SK-N-SH (cell line): Measurements from ENCODE around the gene OR2AE1. TPM values are rescaled to one million over a fixed set of nuclear protein-coding genes. Genes with fewer than 3 reads are reported as not detected.
"Not testable (repeated sequence)": the region's sequence is repeated elsewhere in the genome, so short reads cannot be mapped to it uniquely, and the experiment has no call there.

ENCODE experiments used
- CTCF ChIA-PET: fragments of 300-600, 350-600 bp; formaldehyde crosslinking; extraction: SDS; loops from one replicate; lab custom pipeline; 2021; lab: Yijun Ruan, JAX
- POLR2A ChIA-PET: fragments of 350-600 bp; sonication (Branson Sonifier 250); formaldehyde crosslinking; extraction: SDS; loops from one replicate; lab custom pipeline; 2020; ENCODE audit warnings: antibody characterized with exemption, inconsistent platforms; lab: Yijun Ruan, JAX
- DNase-seq: peaks from one replicate; pipeline ENCODE4 v3.0.0; 2012
- H2AFZ ChIP-seq: fragments of 200-600 bp; sonication (generic); 2 replicates; pipeline ENCODE4 v1.8.1; 2016; ENCODE audit warnings: antibody characterized with exemption, mild to moderate bottlenecking, low read depth
- H3F3A ChIP-seq: fragments of 200-600 bp; sonication (generic); replicated peaks from 2 replicates; pipeline ENCODE3; 2016; ENCODE audit warnings: antibody characterized with exemption, mild to moderate bottlenecking; ENCODE audit not compliant: insufficient read depth
- H3K27ac ChIP-seq, 2 experiments: fragments of 200-500 bp in 1 of 2; fragments of 200-600 bp in 1 of 2; sonication (Bioruptor generic) in 1 of 2; sonication (generic), shearing (Covaris generic) in 1 of 2; 2 replicates each; pipeline versions ENCODE4 v1.5.1 to v1.6.1; 2014 to 2016; ENCODE audit warnings: low read depth in 2 of 2, inconsistent platforms in 1 of 2, low read length in 1 of 2, mild to moderate bottlenecking in 1 of 2, mixed read lengths in 1 of 2
- H3K27me3 ChIP-seq: fragments of 200-600 bp; sonication (generic), shearing (Covaris generic); 2 replicates; pipeline ENCODE4 v1.6.1; 2016; ENCODE audit warnings: mixed run types; ENCODE audit not compliant: insufficient read depth
- H3K36me3 ChIP-seq, 2 experiments: fragments of 200-500 bp in 1 of 2; fragments of 200-600 bp in 1 of 2; sonication (Bioruptor generic) in 1 of 2; sonication (generic) in 1 of 2; replicated peaks in 1 of 2; 2 replicates each; pipeline versions ENCODE3 to v1.5.1; 2014 to 2016; ENCODE audit warnings: low read length in 1 of 2, mild to moderate bottlenecking in 1 of 2; ENCODE audit not compliant: insufficient read depth in 2 of 2, control insufficient read depth in 1 of 2
- H3K4me1 ChIP-seq, 2 experiments: fragments of 200-500 bp in 1 of 2; fragments of 200-600 bp in 1 of 2; sonication (Bioruptor generic) in 1 of 2; sonication (generic), shearing (Covaris generic) in 1 of 2; 2 replicates each; pipeline versions ENCODE4 v1.5.1 to v1.6.1; 2014 to 2016; ENCODE audit warnings: low read depth in 1 of 2, low read length in 1 of 2, mixed run types in 1 of 2; ENCODE audit not compliant: insufficient read depth in 2 of 2, control insufficient read depth in 1 of 2
- H3K4me2 ChIP-seq: fragments of 200-600 bp; sonication (generic), shearing (Covaris generic); 2 replicates; pipeline ENCODE4 v1.6.1; 2017; ENCODE audit warnings: mixed run types
- H3K4me3 ChIP-seq, 2 experiments: fragments of 200-500 bp in 1 of 2; fragments of 200-600 bp in 1 of 2; sonication (Bioruptor generic) in 1 of 2; sonication (generic), shearing (Covaris generic) in 1 of 2; 2 replicates each; pipeline versions ENCODE4 v1.5.1 to v1.8.1; 2014 to 2016; ENCODE audit warnings: low read depth in 2 of 2, inconsistent platforms in 1 of 2, low read length in 1 of 2, mild to moderate bottlenecking in 1 of 2, mixed read lengths in 1 of 2, moderate library complexity in 1 of 2
- H3K79me2 ChIP-seq: fragments of 200-600 bp; sonication (generic); 2 replicates; pipeline ENCODE4 v1.8.1; 2017; ENCODE audit warnings: mild to moderate bottlenecking; ENCODE audit not compliant: insufficient read depth
- H3K9ac ChIP-seq: fragments of 200-600 bp; sonication (generic); 2 replicates; pipeline ENCODE4 v1.6.1; 2017; ENCODE audit warnings: mixed run types
- H3K9me2 ChIP-seq: fragments of 200-600 bp; sonication (generic); 2 replicates; pipeline ENCODE4 v1.6.1; 2017; ENCODE audit warnings: mixed run types
- H3K9me3 ChIP-seq: fragments of 200-600 bp; sonication (generic); 2 replicates; pipeline ENCODE4 v1.6.1; 2017; ENCODE audit warnings: mixed run types, mild to moderate bottlenecking, moderate library complexity
- H4K20me1 ChIP-seq: fragments of 200-600 bp; sonication (generic); 2 replicates; pipeline ENCODE4 v1.6.1; 2017; ENCODE audit warnings: mild to moderate bottlenecking, mixed run types; ENCODE audit not compliant: insufficient read depth
- CHD2 ChIP-seq: fragments of 150-350 bp; IDR thresholded peaks from 2 replicates; pipeline ENCODE4 v1.6.1; 2018; ENCODE audit warnings: low read length; ENCODE audit not compliant: partially characterized antibody
- ELF1 ChIP-seq: IDR thresholded peaks from 2 replicates; pipeline ENCODE4 v1.4.0; 2012
- FOXJ3 ChIP-seq: sonication (generic); formaldehyde crosslinking; IDR thresholded peaks from 2 replicates; pipeline ENCODE4 v1.5.1; 2020; ENCODE audit warnings: mild to moderate bottlenecking, missing genetic modification reagents
- FOXM1 ChIP-seq: IDR thresholded peaks from 2 replicates; pipeline ENCODE4 v1.4.0; 2012; ENCODE audit warnings: low read depth, mild to moderate bottlenecking
- GATA2 ChIP-seq: sonication (generic); formaldehyde crosslinking; IDR thresholded peaks from 2 replicates; pipeline ENCODE4 v1.5.0; 2020; ENCODE audit warnings: mild to moderate bottlenecking, missing genetic modification reagents
- JUND ChIP-seq: IDR thresholded peaks from 2 replicates; pipeline ENCODE4 v1.4.0; 2012
- POLR2AphosphoS5 ChIP-seq: IDR thresholded peaks from 2 replicates; pipeline ENCODE4 v1.6.1; 2012; ENCODE audit warnings: low read depth, low read length
- RCOR1 ChIP-seq: fragments of 150-350 bp; IDR thresholded peaks from 2 replicates; pipeline ENCODE4 v1.6.1; 2017; ENCODE audit warnings: antibody characterized with exemption, low read length
- REST ChIP-seq: IDR thresholded peaks from 2 replicates; pipeline ENCODE4 v1.6.1; 2012; ENCODE audit warnings: mild to moderate bottlenecking, low read depth, low read length, moderate library complexity
- RFX5 ChIP-seq: IDR thresholded peaks from 2 replicates; pipeline ENCODE4 v1.6.1; 2012; ENCODE audit warnings: mild to moderate bottlenecking, improper control_type of control experiment, low read length
- TAF1 ChIP-seq: IDR thresholded peaks from 2 replicates; pipeline ENCODE4 v1.6.1; 2012; ENCODE audit warnings: low read depth, mild to moderate bottlenecking, low read length, moderate library complexity, borderline replicate concordance
- TCF12 ChIP-seq: IDR thresholded peaks from 2 replicates; pipeline ENCODE4 v1.4.0; 2012
- TEAD4 ChIP-seq: IDR thresholded peaks from 2 replicates; pipeline ENCODE4 v1.4.0; 2012; ENCODE audit warnings: mild to moderate bottlenecking, borderline replicate concordance; ENCODE audit not compliant: insufficient read depth
- WGBS: methylation state at CpG from one replicate; pipeline ENCODE4 v1.1.6; 2017; ENCODE audit warnings: low lambda C conversion rate; 5-methylcytosine and 5-hydroxymethylcytosine counted together
- polyA plus RNA-seq, 3 experiments: library from polyadenylated mRNA; depleted of rRNA; stranded (reverse); fragments of >200 nt; gene quantifications; 2 replicates each; pipeline ENCODE4 v1.2.3, GENCODE V29; 2012
- TF ChIP-seq, protein P1 (sequence below): IDR thresholded peaks from 2 replicates; pipeline ENCODE4 v1.4.0; 2012; ENCODE audit warnings: low read depth, borderline replicate concordance
- TF ChIP-seq, protein P2 (sequence below): IDR thresholded peaks from 2 replicates; pipeline ENCODE4 v1.4.0; 2012; ENCODE audit warnings: low read depth

OR2AE1 gene
- polyA plus RNA-seq, 1 of the 3 experiments (the other 2 are of a cell fraction): not detected

DNA sequence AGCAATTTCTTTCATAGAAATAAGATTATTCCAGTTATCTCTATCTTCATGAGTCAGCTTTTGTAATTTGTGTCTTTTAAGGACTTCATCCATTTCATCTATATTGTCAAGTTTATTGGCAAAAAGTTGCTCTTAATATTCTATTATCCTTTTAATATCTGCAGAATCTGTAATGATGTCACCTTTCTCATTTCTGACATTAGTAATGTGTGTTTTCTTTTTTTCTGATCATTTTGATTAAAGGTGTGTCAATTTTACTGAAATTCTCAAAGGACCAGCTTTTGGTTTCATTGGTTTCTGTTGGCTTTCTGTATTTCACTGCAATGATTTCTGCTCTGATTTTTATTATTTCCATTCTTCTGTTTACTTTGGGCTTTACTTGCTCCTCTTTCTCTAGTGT lies 17.9 kb upstream of the OR2AE1 start (continued):
- TF ChIP-seq, protein P1, sequence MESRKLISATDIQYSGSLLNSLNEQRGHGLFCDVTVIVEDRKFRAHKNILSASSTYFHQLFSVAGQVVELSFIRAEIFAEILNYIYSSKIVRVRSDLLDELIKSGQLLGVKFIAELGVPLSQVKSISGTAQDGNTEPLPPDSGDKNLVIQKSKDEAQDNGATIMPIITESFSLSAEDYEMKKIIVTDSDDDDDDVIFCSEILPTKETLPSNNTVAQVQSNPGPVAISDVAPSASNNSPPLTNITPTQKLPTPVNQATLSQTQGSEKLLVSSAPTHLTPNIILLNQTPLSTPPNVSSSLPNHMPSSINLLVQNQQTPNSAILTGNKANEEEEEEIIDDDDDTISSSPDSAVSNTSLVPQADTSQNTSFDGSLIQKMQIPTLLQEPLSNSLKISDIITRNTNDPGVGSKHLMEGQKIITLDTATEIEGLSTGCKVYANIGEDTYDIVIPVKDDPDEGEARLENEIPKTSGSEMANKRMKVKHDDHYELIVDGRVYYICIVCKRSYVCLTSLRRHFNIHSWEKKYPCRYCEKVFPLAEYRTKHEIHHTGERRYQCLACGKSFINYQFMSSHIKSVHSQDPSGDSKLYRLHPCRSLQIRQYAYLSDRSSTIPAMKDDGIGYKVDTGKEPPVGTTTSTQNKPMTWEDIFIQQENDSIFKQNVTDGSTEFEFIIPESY: no peak
- no peak for TF ChIP-seq CHD2
- no peak for TF ChIP-seq GATA2 (CRISPR knock-in tag)
- no peak for TF ChIP-seq ELF1
- TF ChIP-seq RFX5: no peak
- no peak for TF ChIP-seq FOXJ3

- POLR2A ChIA-PET: no interaction called here
- no peak for TF ChIP-seq RCOR1
- TF ChIP-seq TEAD4: no peak
- no peak for TF ChIP-seq REST
- TF ChIP-seq TAF1: no peak
- TF ChIP-seq ELF1: no peak
- TF ChIP-seq POLR2AphosphoS5: no peak
- TF ChIP-seq, protein P2, sequence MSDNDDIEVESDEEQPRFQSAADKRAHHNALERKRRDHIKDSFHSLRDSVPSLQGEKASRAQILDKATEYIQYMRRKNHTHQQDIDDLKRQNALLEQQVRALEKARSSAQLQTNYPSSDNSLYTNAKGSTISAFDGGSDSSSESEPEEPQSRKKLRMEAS: no peak
- no peak for TF ChIP-seq JUND
- no peak for TF ChIP-seq FOXM1
- no peak for TF ChIP-seq GATA2 (CRISPR knock-in tag)
- no peak for TF ChIP-seq TCF12
- no peaks in the 10 kb centered on the region for H3K36me3 ChIP-seq
Observed at GRCh38 chr7:99893280-99893679, 16.4 kb upstream of the OR2AE1 start.

GRCh38 chr7:99890348-99890747 lies 13.5 kb upstream of the OR2AE1 start:
- POLR2A ChIA-PET, H3K4me1 ChIP-seq, H4K20me1 ChIP-seq, H3K9me2 ChIP-seq, H3K9ac ChIP-seq, H3K27me3 ChIP-seq, DNase-seq, H3K4me2 ChIP-seq, H3K27ac ChIP-seq, H3F3A ChIP-seq, H3K4me3 ChIP-seq, H2AFZ ChIP-seq, H3K79me2 ChIP-seq, H3K9me3 ChIP-seq, H3K36me3 ChIP-seq: not testable (repeated sequence)
- CTCF ChIA-PET: interaction anchor here (0.9 kb wide), 1 partner anchor 14 kb away, joined by 3 read pairs; no protein-coding TSS in a partner anchor
- WGBS: 37% methylated on average over 2 of the region's 2 CpGs

More at GRCh38 chr7:99893280-99893679, 16.4 kb upstream of the OR2AE1 start:
- no peaks in the 10 kb centered on the region for H3F3A ChIP-seq
- no peaks in the 10 kb centered on the region for H3K9me2 ChIP-seq
- peaks cover 0 to 5% of the 10 kb centered on the region in 2 experiments; a peak in 1 of 4 replicates for H3K4me1 ChIP-seq
- no peaks in the 10 kb centered on the region; the same call in 1 of the 2 replicates for H3K27me3 ChIP-seq
- H3K9ac ChIP-seq: no peak overlapping the region
- no peaks in the 10 kb centered on the region for H4K20me1 ChIP-seq
- no peak overlapping the region for H2AFZ ChIP-seq
- DNase-seq: no peak
- H3K4me2 ChIP-seq: no peak overlapping the region
- H3K4me3 ChIP-seq: no peak overlapping the region
- H3K9me3 ChIP-seq: no peaks in the 10 kb centered on the region
- H3K79me2 ChIP-seq: no peaks in the 10 kb centered on the region
- no peak overlapping the region for H3K27ac ChIP-seq
- 13% methylated on average over 5 of the region's 5 CpGs for WGBS
- CTCF ChIA-PET: no interaction called here

DNA sequence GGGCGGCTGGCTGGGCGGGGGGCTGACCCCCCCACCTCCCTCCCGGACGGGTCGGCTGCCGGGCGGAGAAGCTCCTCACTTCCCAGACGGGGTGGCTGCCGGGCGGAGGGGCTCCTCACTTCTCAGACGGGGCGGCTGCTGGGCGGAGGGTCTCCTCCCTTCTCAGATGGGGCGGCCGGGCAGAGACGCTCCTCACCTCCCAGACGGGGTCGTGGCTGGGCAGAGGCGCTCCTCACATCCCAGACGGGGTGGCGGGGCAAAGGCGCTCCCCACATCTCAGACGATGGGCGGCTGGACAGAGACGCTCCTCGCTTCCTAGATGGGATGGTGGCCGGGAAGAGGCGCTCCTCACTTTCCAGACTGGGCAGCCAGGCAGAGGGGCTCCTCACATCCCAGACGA lies 11.5 kb upstream of the OR2AE1 start:
- CTCF ChIA-PET, H3K27me3 ChIP-seq, H3K79me2 ChIP-seq, DNase-seq, H3K27ac ChIP-seq, H2AFZ ChIP-seq, POLR2A ChIA-PET, H3K36me3 ChIP-seq, H3F3A ChIP-seq, H3K4me2 ChIP-seq, H3K4me1 ChIP-seq, H4K20me1 ChIP-seq, H3K9ac ChIP-seq, H3K9me2 ChIP-seq, H3K4me3 ChIP-seq: not testable (repeated sequence)
- no CpG with 5 or more reads among the region's 29 CpGs for WGBS
- peaks cover 10% of the 10 kb centered on the region; the same call in 1 of the 2 replicates for H3K9me3 ChIP-seq
